Fibroblast of pulmonary artery (primary cell): ENCODE results near the gene SCAMP4.

Experiments used
- DNase-seq: peaks from one replicate; pipeline ENCODE4 v3.0.0-alpha.2; 2010; ENCODE audit warnings: low read depth
- H3K4me3 ChIP-seq: replicated peaks from 2 replicates; pipeline ENCODE4 v1.5.1; 2011; ENCODE audit warnings: low read depth, mild to moderate bottlenecking, control low read depth, low read length, moderate library complexity
- CTCF ChIP-seq: IDR thresholded peaks from 2 replicates; pipeline ENCODE4 v1.5.1; 2011; ENCODE audit warnings: mild to moderate bottlenecking, control low read depth, low read length, inconsistent platforms; ENCODE audit errors: missing control alignments

The SCAMP4 gene

GRCh38 chr19:1961000-1961883 lies 56.0 kb downstream of the SCAMP4 start:
- no peak for TF ChIP-seq CTCF
- no peak for DNase-seq
- no peak overlapping the region for H3K4me3 ChIP-seq

GRCh38 chr19:1962674-1963073 lies 57.5 kb downstream of the SCAMP4 start:
- no peak for TF ChIP-seq CTCF

GRCh38 chr19:1967087-1967608 lies 61.9 kb downstream of the SCAMP4 start:
- no peak for TF ChIP-seq CTCF
- no peak overlapping the region for H3K4me3 ChIP-seq
- DNase-seq: no peak

More at GRCh38 chr19:1962674-1963073, 57.5 kb downstream of the SCAMP4 start:
- DNase-seq: no peak
- no peak overlapping the region for H3K4me3 ChIP-seq

- no peak for DNase-seq
- no peak for TF ChIP-seq CTCF
- H3K4me3 ChIP-seq: no peak overlapping the region
These were observed 63.3 kb downstream of the SCAMP4 start for GRCh38 chr19:1968279-1969175.

- no peak overlapping the region for H3K4me3 ChIP-seq
- no peak for TF ChIP-seq CTCF
- DNase-seq: no peak
These were observed 64.2 kb downstream of the SCAMP4 start for GRCh38 chr19:1969176-1970002.
